HUES48 (cell line): ENCODE measurements around the gene LDB3.

Experiments
- H3K27ac ChIP-seq: one replicate; pipeline ENCODE4 v1.7.0; 2013; ENCODE audit warnings: low read depth, low read length, inconsistent platforms
- H3K27me3 ChIP-seq: 2 replicates; pipeline ENCODE4 v1.6.1; 2013; ENCODE audit warnings: mild to moderate bottlenecking, low read length; ENCODE audit not compliant: control insufficient read depth, insufficient read depth
- H3K36me3 ChIP-seq: 2 replicates; pipeline ENCODE4 v1.6.1; 2013; ENCODE audit warnings: low read length; ENCODE audit not compliant: control insufficient read depth, insufficient read depth
- H3K4me1 ChIP-seq: 2 replicates; pipeline ENCODE4 v1.6.1; 2013; ENCODE audit warnings: mild to moderate bottlenecking, low read length; ENCODE audit not compliant: control insufficient read depth, insufficient read depth
- H3K4me3 ChIP-seq: 2 replicates; pipeline ENCODE4 v1.5.1; 2013; ENCODE audit warnings: mild to moderate bottlenecking, low read depth, low read length
- H3K9ac ChIP-seq: 2 replicates; pipeline ENCODE4 v1.6.1; 2013; ENCODE audit warnings: mild to moderate bottlenecking, low read depth, low read length, moderate library complexity
- H3K9me3 ChIP-seq: 2 replicates; pipeline ENCODE4 v1.6.1; 2013; ENCODE audit warnings: low read length; ENCODE audit not compliant: control insufficient read depth, insufficient read depth

The LDB3 gene

GRCh38 chr10:86699991-86700840 lies 31.9 kb downstream of the LDB3 start:
- H3K27me3 ChIP-seq, result no peaks in the 10 kb centered on the region
- peaks cover 4% of the 10 kb centered on the region; the same call in 1 of the 2 replicates for H3K4me1 ChIP-seq
- H3K9me3 ChIP-seq, result no peaks in the 10 kb centered on the region
- H3K36me3 ChIP-seq, result no peaks in the 10 kb centered on the region
- no peak overlapping the region for H3K4me3 ChIP-seq
- no peak overlapping the region for H3K27ac ChIP-seq
- no peak overlapping the region for H3K9ac ChIP-seq

GRCh38 chr10:86700851-86701617 lies 32.7 kb downstream of the LDB3 start:
- H3K27me3 ChIP-seq, result no peaks in the 10 kb centered on the region
- H3K9ac ChIP-seq, result no peak overlapping the region
- no peak overlapping the region for H3K27ac ChIP-seq
- no peak overlapping the region for H3K4me3 ChIP-seq
- no peaks in the 10 kb centered on the region for H3K36me3 ChIP-seq
- peaks cover 13% of the 10 kb centered on the region for H3K4me1 ChIP-seq
- H3K9me3 ChIP-seq, result no peaks in the 10 kb centered on the region

GRCh38 chr10:86703176-86703575 lies 34.9 kb downstream of the LDB3 start:
- no peak overlapping the region for H3K27ac ChIP-seq
- no peak overlapping the region for H3K9ac ChIP-seq
- peaks cover 14% of the 10 kb centered on the region for H3K4me1 ChIP-seq
- no peaks in the 10 kb centered on the region for H3K36me3 ChIP-seq
- no peaks in the 10 kb centered on the region for H3K27me3 ChIP-seq
- H3K9me3 ChIP-seq, result no peaks in the 10 kb centered on the region
- no peak overlapping the region for H3K4me3 ChIP-seq

GRCh38 chr10:86705139-86705538 lies 36.8 kb downstream of the LDB3 start:
- Histone ChIP-seq H3K27me3 (no peaks in the 10 kb centered on the region), H3K9me3 (no peaks in the 10 kb centered on the region), H3K4me1 (peaks cover 14% of the 10 kb centered on the region), H3K36me3 (no peaks in the 10 kb centered on the region), H3K27ac (no peak overlapping the region), H3K9ac (no peak overlapping the region), H3K4me3 (no peak overlapping the region)

- Histone ChIP-seq H3K4me3 (no peak overlapping the region), H3K27me3 (no peaks in the 10 kb centered on the region), H3K4me1 (peaks cover 18% of the 10 kb centered on the region), H3K9me3 (no peaks in the 10 kb centered on the region), H3K27ac (no peak overlapping the region), H3K36me3 (no peaks in the 10 kb centered on the region), H3K9ac (no peak overlapping the region)
Measured at GRCh38 chr10:86705905-86706304, 37.6 kb downstream of the LDB3 start.

GRCh38 chr10:86706401-86706841 lies 38.1 kb downstream of the LDB3 start:
- H3K4me3 ChIP-seq, result no peak overlapping the region
- H3K4me1 ChIP-seq, result peaks cover 18% of the 10 kb centered on the region
- H3K36me3 ChIP-seq, result no peaks in the 10 kb centered on the region
- no peaks in the 10 kb centered on the region for H3K27me3 ChIP-seq
- H3K27ac ChIP-seq, result no peak overlapping the region
- no peaks in the 10 kb centered on the region for H3K9me3 ChIP-seq
- H3K9ac ChIP-seq, result no peak overlapping the region

- H3K27me3 ChIP-seq, result no peaks in the 10 kb centered on the region
- no peak overlapping the region for H3K4me3 ChIP-seq
- no peak overlapping the region for H3K9ac ChIP-seq
- H3K27ac ChIP-seq, result no peak overlapping the region
- peaks cover 20% of the 10 kb centered on the region for H3K4me1 ChIP-seq
- H3K9me3 ChIP-seq, result no peaks in the 10 kb centered on the region
- H3K36me3 ChIP-seq, result no peaks in the 10 kb centered on the region
Measured at GRCh38 chr10:86706977-86707376, 38.7 kb downstream of the LDB3 start.

GRCh38 chr10:86707505-86707904 lies 39.2 kb downstream of the LDB3 start:
- H3K9ac ChIP-seq, result no peak overlapping the region
- no peaks in the 10 kb centered on the region for H3K9me3 ChIP-seq
- peaks cover 25% of the 10 kb centered on the region for H3K4me1 ChIP-seq
- H3K4me3 ChIP-seq, result no peak overlapping the region
- H3K36me3 ChIP-seq, result no peaks in the 10 kb centered on the region
- H3K27me3 ChIP-seq, result no peaks in the 10 kb centered on the region
- H3K27ac ChIP-seq, result no peak overlapping the region

GRCh38 chr10:86708068-86708782 lies 39.9 kb downstream of the LDB3 start:
- H3K36me3 ChIP-seq, result no peaks in the 10 kb centered on the region
- H3K27ac ChIP-seq, result no peak overlapping the region
- H3K4me3 ChIP-seq, result no peak overlapping the region
- no peaks in the 10 kb centered on the region for H3K9me3 ChIP-seq
- H3K27me3 ChIP-seq, result no peaks in the 10 kb centered on the region
- no peak overlapping the region for H3K9ac ChIP-seq
- H3K4me1 ChIP-seq, result peaks cover 26% of the 10 kb centered on the region

GRCh38 chr10:86708783-86709380 lies 40.6 kb downstream of the LDB3 start:
- no peaks in the 10 kb centered on the region for H3K9me3 ChIP-seq
- no peak overlapping the region for H3K27ac ChIP-seq
- no peak overlapping the region for H3K4me3 ChIP-seq
- no peaks in the 10 kb centered on the region for H3K36me3 ChIP-seq
- H3K27me3 ChIP-seq, result no peaks in the 10 kb centered on the region
- no peak overlapping the region for H3K9ac ChIP-seq
- peaks cover 26% of the 10 kb centered on the region for H3K4me1 ChIP-seq
